Measurements from ENCODE around the gene FARSB.
"Not testable (repeated sequence)": the region's sequence is repeated elsewhere in the genome, so short reads cannot be mapped to it uniquely, and the experiment has no call there.

The FARSB gene

GRCh38 chr2:222594679-222595078, 61.2 kb downstream of the FARSB start:
- peaks cover 72% of the 10 kb centered on the region for H3K36me3 ChIP-seq
- no peak overlapping the region for H3K4me3 ChIP-seq (ENCODE audit: low read depth, low read length)
- no peaks in the 10 kb centered on the region for H3K27me3 ChIP-seq
- H3K4me1 ChIP-seq = no peaks in the 10 kb centered on the region
- TF ChIP-seq CTCF (IDR thresholded peaks at IDR 0.05; ENCODE audit: low read depth, low read length) = no peak
- H3K9me3 ChIP-seq = no peaks in the 10 kb centered on the region; the same call in 1 of the 2 replicates
- no peak for DNase-seq

- H3K36me3 ChIP-seq = peaks cover 48% of the 10 kb centered on the region
- TF ChIP-seq CTCF (IDR thresholded peaks at IDR 0.05; ENCODE audit: low read depth, low read length) = no peak
- H3K9me3 ChIP-seq = no peaks in the 10 kb centered on the region; the same call in 1 of the 2 replicates
- DNase-seq = no peak
- no peak overlapping the region for H3K4me3 ChIP-seq (ENCODE audit: low read depth, low read length)
- no peaks in the 10 kb centered on the region for H3K27me3 ChIP-seq
- no peaks in the 10 kb centered on the region for H3K4me1 ChIP-seq
These were observed 63.7 kb downstream of the FARSB start for GRCh38 chr2:222592176-222592575.

- H3K4me1 ChIP-seq = no peaks in the 10 kb centered on the region
- TF ChIP-seq CTCF (IDR thresholded peaks at IDR 0.05; ENCODE audit: low read depth, low read length) = no peak
- H3K27me3 ChIP-seq = no peaks in the 10 kb centered on the region
- H3K4me3 ChIP-seq (ENCODE audit: low read depth, low read length) = no peak overlapping the region
- H3K36me3 ChIP-seq = peaks cover 50% of the 10 kb centered on the region
- no peak for DNase-seq
- H3K9me3 ChIP-seq = no peaks in the 10 kb centered on the region; the same call in 1 of the 2 replicates
These were observed 64.2 kb downstream of the FARSB start for GRCh38 chr2:222591661-222592060.

GRCh38 chr2:222584589-222584988, 71.3 kb downstream of the FARSB start:
- H3K4me1 ChIP-seq; H3K4me3 ChIP-seq (ENCODE audit: low read depth, low read length); H3K9me3 ChIP-seq; DNase-seq; H3K27me3 ChIP-seq: not testable (repeated sequence)
- peaks cover 50% of the 10 kb centered on the region for H3K36me3 ChIP-seq

GRCh38 chr2:222582928-222583327, 73.0 kb downstream of the FARSB start:
- Histone ChIP-seq H3K9me3 (no peaks in the 10 kb centered on the region), H3K36me3 (peaks cover 56% of the 10 kb centered on the region), H3K4me3 (ENCODE audit: low read depth, low read length) (no peak overlapping the region), H3K4me1 (no peaks in the 10 kb centered on the region), H3K27me3 (no peaks in the 10 kb centered on the region)
- DNase-seq = no peak
- TF ChIP-seq CTCF (IDR thresholded peaks at IDR 0.05; ENCODE audit: low read depth, low read length) = peak; percentile 42

GRCh38 chr2:222577341-222577740, 78.6 kb downstream of the FARSB start:
- H3K36me3 ChIP-seq = peaks cover 35% of the 10 kb centered on the region
- no peaks in the 10 kb centered on the region for H3K27me3 ChIP-seq
- no peaks in the 10 kb centered on the region for H3K4me1 ChIP-seq
- no peak overlapping the region for H3K4me3 ChIP-seq (ENCODE audit: low read depth, low read length)
- no peak for TF ChIP-seq CTCF (IDR thresholded peaks at IDR 0.05; ENCODE audit: low read depth, low read length)
- DNase-seq = no peak
- H3K9me3 ChIP-seq = no peaks in the 10 kb centered on the region

All from BE2C (cell line).